ENCODE measurements around the gene PTPRT. TPM values are rescaled to one million over a fixed set of nuclear protein-coding genes. Genes with fewer than 3 reads are reported as not detected.

The PTPRT gene
- total RNA-seq, 1 donor from 2014 or later: 4.0 TPM

- no peak for DNase-seq
Observed at GRCh38 chr20:43186312-43186711, 3.4 kb downstream of the PTPRT start.

- no peak for DNase-seq
Observed at GRCh38 chr20:43185901-43186300, 3.8 kb downstream of the PTPRT start.

- DNase-seq: peak; percentile 98
Observed at GRCh38 chr20:43183536-43184070, 6.1 kb downstream of the PTPRT start.

GRCh38 chr20:43178080-43178479, 11.6 kb downstream of the PTPRT start:
- peak; percentile 81 for DNase-seq

- no peak for DNase-seq
Observed at GRCh38 chr20:43176726-43177125, 13.0 kb downstream of the PTPRT start.

- no peak for DNase-seq
Observed at GRCh38 chr20:43171930-43172329, 17.8 kb downstream of the PTPRT start.

- no peak for DNase-seq
Observed at GRCh38 chr20:43170771-43171170, 18.9 kb downstream of the PTPRT start.

- peak; percentile 66 for DNase-seq
Observed at GRCh38 chr20:43167615-43168014, 22.1 kb downstream of the PTPRT start.

GRCh38 chr20:43167021-43167420, 22.7 kb downstream of the PTPRT start:
- no peak for DNase-seq

GRCh38 chr20:43165611-43166010, 24.1 kb downstream of the PTPRT start:
- DNase-seq: no peak

- DNase-seq: peak; percentile 55
Observed at GRCh38 chr20:43164736-43165135, 25.0 kb downstream of the PTPRT start.

- peak; percentile 82 for DNase-seq
Observed at GRCh38 chr20:43161716-43162115, 28.0 kb downstream of the PTPRT start.

- DNase-seq: peak; percentile 55
Observed at GRCh38 chr20:43160941-43161340, 28.8 kb downstream of the PTPRT start.

GRCh38 chr20:43159994-43160393, 29.7 kb downstream of the PTPRT start:
- DNase-seq: no peak

GRCh38 chr20:43155366-43156100, 34.2 kb downstream of the PTPRT start:
- peak; percentile 54 for DNase-seq

- DNase-seq: peak; percentile 83
Observed at GRCh38 chr20:43151901-43152300, 37.8 kb downstream of the PTPRT start.

- DNase-seq: no peak
Observed at GRCh38 chr20:43151256-43151655, 38.5 kb downstream of the PTPRT start.

- peak; percentile 22 for DNase-seq
Observed at GRCh38 chr20:43140726-43141125, 49.0 kb downstream of the PTPRT start.

- DNase-seq: no peak
Observed at GRCh38 chr20:43138061-43138770, 51.5 kb downstream of the PTPRT start.

GRCh38 chr20:43137160-43137559, 52.5 kb downstream of the PTPRT start:
- DNase-seq: no peak

GRCh38 chr20:43124241-43124640, 65.5 kb downstream of the PTPRT start:
- no peak for DNase-seq

GRCh38 chr20:43123180-43123579, 66.5 kb downstream of the PTPRT start:
- no peak for DNase-seq

- no peak for DNase-seq
Observed at GRCh38 chr20:43119720-43120119, 70.0 kb downstream of the PTPRT start.

GRCh38 chr20:43102394-43102793, 87.3 kb downstream of the PTPRT start:
- no peak for DNase-seq

Data from skin of body (tissue), 2 donors.